ENCODE measurements around the gene PEA15. TPM values are rescaled to one million over a fixed set of nuclear protein-coding genes. Genes with fewer than 3 reads are reported as not detected.

PEA15 gene
- total and polyA plus RNA-seq, 10 of the 15 experiments (the other 5 are each of a cell fraction or from before 2014, with no cell fraction given): 15.1 to 269 (median 65.6) TPM

DNA sequence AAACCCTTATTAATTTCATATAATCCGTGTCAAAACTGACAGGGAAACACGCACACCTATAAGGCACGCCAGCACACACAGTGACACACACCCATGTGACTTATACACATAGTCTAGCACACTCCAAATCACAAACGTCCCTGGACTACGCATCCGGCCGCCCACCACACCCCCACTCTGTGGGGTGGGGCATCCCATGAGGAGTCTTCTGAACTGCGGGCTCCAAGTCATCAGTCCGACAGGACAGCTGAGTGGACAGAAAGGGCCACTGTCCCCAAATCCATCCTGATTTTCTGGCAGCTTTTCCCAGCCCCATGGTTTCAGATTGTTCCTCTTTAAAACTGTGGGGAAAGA lies 829 bp downstream of the PEA15 start:
- no TSS peak for BruUV-seq (replicated peaks)
- peak overlapping the region; percentile 92 for H3K9ac ChIP-seq (ENCODE audit: control insufficient read depth, insufficient read depth, low read length)
- intact Hi-C loops (cut with micrococcal nuclease; ENCODE audit: unreplicated experiment) (no loop called here), in situ Hi-C loops (cut with MboI) (no loop called here)
- H3K4me3 ChIP-seq: peak overlapping the region; percentile 99
- ATAC-seq (peak; percentile 60), FAIRE-seq (no peak), DNase-seq (ENCODE audit: low read depth, low spot score) (no peak)
- CTCF ChIA-PET: interaction anchor here (0.6 to 8.9 kb wide), 6 partner anchors 14 to 105 kb away, joined by 3 to 89 read pairs (median 10); partner anchors contain the start of gene DCAF8
- peaks cover 26% of the 10 kb centered on the region for H3K4me1 ChIP-seq (ENCODE audit: control insufficient read depth, insufficient read depth, low read length)
- peak overlapping the region; percentile 82 for H3K4me2 ChIP-seq (ENCODE audit: control insufficient read depth, insufficient read depth)
- SMC1A ChIA-PET (ENCODE audit: uncharacterized antibody, unreplicated experiment): interaction anchor here (0.9 to 11.5 kb wide), 6 partner anchors 11 to 85 kb away, joined by 3 to 95 read pairs (median 10); no protein-coding TSS in a partner anchor
- 0% methylated on average over 9 of the region's 9 CpGs for WGBS (ENCODE audit: insufficient coverage, insufficient replicate concordance, low lambda C conversion rate, missing lambda C conversion rate)
- no peaks in the 10 kb centered on the region for H4K20me1 ChIP-seq (ENCODE audit: control insufficient read depth, insufficient read depth)
- no peak overlapping the region for H2AFZ ChIP-seq (ENCODE audit: control insufficient read depth, low read depth, low read length)
- H3K9me3 ChIP-seq (replicated peaks; ENCODE audit: control insufficient read depth, insufficient read depth, low read length): no peaks in the 10 kb centered on the region
- H3K79me2 ChIP-seq (ENCODE audit: control insufficient read depth, insufficient read depth, low read length): peaks cover 35% of the 10 kb centered on the region
- RAD21 ChIA-PET (ENCODE audit: unreplicated experiment): interaction anchor here (0.9 to 3.2 kb wide), 5 partner anchors 13 to 85 kb away, joined by 3 to 16 read pairs (median 5); partner anchors contain the start of gene DCAF8
- POLR2A ChIA-PET: interaction anchor here (1.0 to 2.3 kb wide), 4 partner anchors 10 to 79 kb away, joined by 3 to 15 read pairs (median 8); partner anchors contain the start of genes DCAF8 and PEX19
- H3K27me3 ChIP-seq (replicated peaks in 1 of 2; ENCODE audit: control insufficient read depth in 2 of 2, insufficient read depth in 2 of 2, low read length in 1 of 2): no peaks in the 10 kb centered on the region
- peak overlapping the region; percentile 84 for H3K27ac ChIP-seq (ENCODE audit: control insufficient read depth, insufficient read depth)
- peaks cover 4 to 5% of the 10 kb centered on the region in 2 experiments; a peak in 3 of 4 replicates for H3K36me3 ChIP-seq (ENCODE audit: control insufficient read depth in 2 of 2, insufficient read depth in 2 of 2, low read length in 1 of 2)
- TF ChIP-seq NFXL1 (IDR thresholded peaks at IDR 0.05; ENCODE audit: borderline replicate concordance): no peak
- TF ChIP-seq NFYA (IDR thresholded peaks at IDR 0.05; ENCODE audit: borderline replicate concordance, low read depth, low read length): no peak
- TF ChIP-seq, protein P1, sequence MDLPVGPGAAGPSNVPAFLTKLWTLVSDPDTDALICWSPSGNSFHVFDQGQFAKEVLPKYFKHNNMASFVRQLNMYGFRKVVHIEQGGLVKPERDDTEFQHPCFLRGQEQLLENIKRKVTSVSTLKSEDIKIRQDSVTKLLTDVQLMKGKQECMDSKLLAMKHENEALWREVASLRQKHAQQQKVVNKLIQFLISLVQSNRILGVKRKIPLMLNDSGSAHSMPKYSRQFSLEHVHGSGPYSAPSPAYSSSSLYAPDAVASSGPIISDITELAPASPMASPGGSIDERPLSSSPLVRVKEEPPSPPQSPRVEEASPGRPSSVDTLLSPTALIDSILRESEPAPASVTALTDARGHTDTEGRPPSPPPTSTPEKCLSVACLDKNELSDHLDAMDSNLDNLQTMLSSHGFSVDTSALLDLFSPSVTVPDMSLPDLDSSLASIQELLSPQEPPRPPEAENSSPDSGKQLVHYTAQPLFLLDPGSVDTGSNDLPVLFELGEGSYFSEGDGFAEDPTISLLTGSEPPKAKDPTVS (IDR thresholded peaks at IDR 0.05; ENCODE audit: low read depth, low read length): no peak
- TF ChIP-seq ATF7 (IDR thresholded peaks at IDR 0.05; ENCODE audit: low read depth): no peak
- TF ChIP-seq BHLHE40 (IDR thresholded peaks at IDR 0.05; ENCODE audit: borderline replicate concordance in 1 of 2, low read depth in 2 of 2, low read length in 1 of 2): peak in 1 of 2 experiments; percentile 8; a peak in 1 of 4 replicates
- TF ChIP-seq POLR2AphosphoS2 (IDR thresholded peaks at IDR 0.05; ENCODE audit: low read depth, low read length): no peak
- TF ChIP-seq, protein P2, sequence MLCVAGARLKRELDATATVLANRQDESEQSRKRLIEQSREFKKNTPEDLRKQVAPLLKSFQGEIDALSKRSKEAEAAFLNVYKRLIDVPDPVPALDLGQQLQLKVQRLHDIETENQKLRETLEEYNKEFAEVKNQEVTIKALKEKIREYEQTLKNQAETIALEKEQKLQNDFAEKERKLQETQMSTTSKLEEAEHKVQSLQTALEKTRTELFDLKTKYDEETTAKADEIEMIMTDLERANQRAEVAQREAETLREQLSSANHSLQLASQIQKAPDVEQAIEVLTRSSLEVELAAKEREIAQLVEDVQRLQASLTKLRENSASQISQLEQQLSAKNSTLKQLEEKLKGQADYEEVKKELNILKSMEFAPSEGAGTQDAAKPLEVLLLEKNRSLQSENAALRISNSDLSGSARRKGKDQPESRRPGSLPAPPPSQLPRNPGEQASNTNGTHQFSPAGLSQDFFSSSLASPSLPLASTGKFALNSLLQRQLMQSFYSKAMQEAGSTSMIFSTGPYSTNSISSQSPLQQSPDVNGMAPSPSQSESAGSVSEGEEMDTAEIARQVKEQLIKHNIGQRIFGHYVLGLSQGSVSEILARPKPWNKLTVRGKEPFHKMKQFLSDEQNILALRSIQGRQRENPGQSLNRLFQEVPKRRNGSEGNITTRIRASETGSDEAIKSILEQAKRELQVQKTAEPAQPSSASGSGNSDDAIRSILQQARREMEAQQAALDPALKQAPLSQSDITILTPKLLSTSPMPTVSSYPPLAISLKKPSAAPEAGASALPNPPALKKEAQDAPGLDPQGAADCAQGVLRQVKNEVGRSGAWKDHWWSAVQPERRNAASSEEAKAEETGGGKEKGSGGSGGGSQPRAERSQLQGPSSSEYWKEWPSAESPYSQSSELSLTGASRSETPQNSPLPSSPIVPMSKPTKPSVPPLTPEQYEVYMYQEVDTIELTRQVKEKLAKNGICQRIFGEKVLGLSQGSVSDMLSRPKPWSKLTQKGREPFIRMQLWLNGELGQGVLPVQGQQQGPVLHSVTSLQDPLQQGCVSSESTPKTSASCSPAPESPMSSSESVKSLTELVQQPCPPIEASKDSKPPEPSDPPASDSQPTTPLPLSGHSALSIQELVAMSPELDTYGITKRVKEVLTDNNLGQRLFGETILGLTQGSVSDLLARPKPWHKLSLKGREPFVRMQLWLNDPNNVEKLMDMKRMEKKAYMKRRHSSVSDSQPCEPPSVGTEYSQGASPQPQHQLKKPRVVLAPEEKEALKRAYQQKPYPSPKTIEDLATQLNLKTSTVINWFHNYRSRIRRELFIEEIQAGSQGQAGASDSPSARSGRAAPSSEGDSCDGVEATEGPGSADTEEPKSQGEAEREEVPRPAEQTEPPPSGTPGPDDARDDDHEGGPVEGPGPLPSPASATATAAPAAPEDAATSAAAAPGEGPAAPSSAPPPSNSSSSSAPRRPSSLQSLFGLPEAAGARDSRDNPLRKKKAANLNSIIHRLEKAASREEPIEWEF (IDR thresholded peaks at IDR 0.05; ENCODE audit: insufficient replicate concordance, low read depth, low read length): no peak
- no peak for TF ChIP-seq MEF2A (IDR thresholded peaks at IDR 0.05; ENCODE audit: insufficient read depth, low read depth, low read length)
- TF ChIP-seq, protein P3, sequence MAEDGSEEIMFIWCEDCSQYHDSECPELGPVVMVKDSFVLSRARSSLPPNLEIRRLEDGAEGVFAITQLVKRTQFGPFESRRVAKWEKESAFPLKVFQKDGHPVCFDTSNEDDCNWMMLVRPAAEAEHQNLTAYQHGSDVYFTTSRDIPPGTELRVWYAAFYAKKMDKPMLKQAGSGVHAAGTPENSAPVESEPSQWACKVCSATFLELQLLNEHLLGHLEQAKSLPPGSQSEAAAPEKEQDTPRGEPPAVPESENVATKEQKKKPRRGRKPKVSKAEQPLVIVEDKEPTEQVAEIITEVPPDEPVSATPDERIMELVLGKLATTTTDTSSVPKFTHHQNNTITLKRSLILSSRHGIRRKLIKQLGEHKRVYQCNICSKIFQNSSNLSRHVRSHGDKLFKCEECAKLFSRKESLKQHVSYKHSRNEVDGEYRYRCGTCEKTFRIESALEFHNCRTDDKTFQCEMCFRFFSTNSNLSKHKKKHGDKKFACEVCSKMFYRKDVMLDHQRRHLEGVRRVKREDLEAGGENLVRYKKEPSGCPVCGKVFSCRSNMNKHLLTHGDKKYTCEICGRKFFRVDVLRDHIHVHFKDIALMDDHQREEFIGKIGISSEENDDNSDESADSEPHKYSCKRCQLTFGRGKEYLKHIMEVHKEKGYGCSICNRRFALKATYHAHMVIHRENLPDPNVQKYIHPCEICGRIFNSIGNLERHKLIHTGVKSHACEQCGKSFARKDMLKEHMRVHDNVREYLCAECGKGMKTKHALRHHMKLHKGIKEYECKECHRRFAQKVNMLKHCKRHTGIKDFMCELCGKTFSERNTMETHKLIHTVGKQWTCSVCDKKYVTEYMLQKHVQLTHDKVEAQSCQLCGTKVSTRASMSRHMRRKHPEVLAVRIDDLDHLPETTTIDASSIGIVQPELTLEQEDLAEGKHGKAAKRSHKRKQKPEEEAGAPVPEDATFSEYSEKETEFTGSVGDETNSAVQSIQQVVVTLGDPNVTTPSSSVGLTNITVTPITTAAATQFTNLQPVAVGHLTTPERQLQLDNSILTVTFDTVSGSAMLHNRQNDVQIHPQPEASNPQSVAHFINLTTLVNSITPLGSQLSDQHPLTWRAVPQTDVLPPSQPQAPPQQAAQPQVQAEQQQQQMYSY (CRISPR knock-in tag; IDR thresholded peaks at IDR 0.05): no peak

All from GM12878 (cell line).